NCI-H2227 treated with DMSO at 0.1 percent for 48 hours (cell line): ENCODE results near the gene SMU1.
"Not testable (repeated sequence)": the region's sequence is repeated elsewhere in the genome, so short reads cannot be mapped to it uniquely, and the experiment has no call there.

Experiments used
- DNase-seq: peaks from one replicate; lab custom pipeline; 2025; lab: John Stamatoyannopoulos, UW

The SMU1 gene

GRCh38 chr9:33105504-33105903, 29.0 kb upstream of the SMU1 start:
- DNase-seq: no peak

- no peak for DNase-seq
These were observed 27.9 kb upstream of the SMU1 start for GRCh38 chr9:33104401-33104800.

- no peak for DNase-seq
These were observed 27.2 kb upstream of the SMU1 start for GRCh38 chr9:33103501-33104281.

GRCh38 chr9:33102551-33103210, 26.2 kb upstream of the SMU1 start:
- no peak for DNase-seq

GRCh38 chr9:33101104-33101951, 24.9 kb upstream of the SMU1 start:
- DNase-seq: no peak

GRCh38 chr9:33099754-33100153, 23.3 kb upstream of the SMU1 start:
- DNase-seq: no peak

- no peak for DNase-seq
These were observed 20.7 kb upstream of the SMU1 start for GRCh38 chr9:33097192-33097591.

- no peak for DNase-seq
These were observed 16.2 kb upstream of the SMU1 start for GRCh38 chr9:33092634-33093033.

- DNase-seq: not testable (repeated sequence)
These were observed 9.2 kb upstream of the SMU1 start for GRCh38 chr9:33085672-33086071.

GRCh38 chr9:33082538-33083326, 6.3 kb upstream of the SMU1 start:
- DNase-seq: no peak

- no peak for DNase-seq
These were observed 5.7 kb upstream of the SMU1 start for GRCh38 chr9:33082128-33082527.

GRCh38 chr9:33081128-33081851, 4.8 kb upstream of the SMU1 start:
- peak; percentile 75 for DNase-seq

GRCh38 chr9:33080534-33080933, 4.1 kb upstream of the SMU1 start:
- no peak for DNase-seq

GRCh38 chr9:33068991-33069390, 7.5 kb downstream of the SMU1 start:
- no peak for DNase-seq

GRCh38 chr9:33065157-33066076, 11.1 kb downstream of the SMU1 start:
- no peak for DNase-seq

- no peak for DNase-seq
These were observed 25.3 kb downstream of the SMU1 start for GRCh38 chr9:33051144-33051543.

GRCh38 chr9:33049680-33050361, 26.7 kb downstream of the SMU1 start:
- DNase-seq: no peak

GRCh38 chr9:33048054-33048465, 28.4 kb downstream of the SMU1 start:
- DNase-seq: no peak

- DNase-seq: no peak
These were observed 30.4 kb downstream of the SMU1 start for GRCh38 chr9:33046061-33046460.
